CD8-positive, alpha-beta memory T cell (primary cell): ENCODE measurements around the gene PCBD1. TPM values are rescaled to one million over a fixed set of nuclear protein-coding genes. Genes with fewer than 3 reads are reported as not detected.
A peak's percentile ranks its signal among the peaks of the same experiment; 100 is the strongest.

Experiments used
- CTCF ChIA-PET: fragments of 350-600 bp; sonication (Branson Sonifier 250); formaldehyde crosslinking; loops from one replicate; lab custom pipeline; 2021; ENCODE audit warnings: antibody characterized with exemption; lab: Charles Lee
- POLR2A ChIA-PET: fragments of 350-600 bp; sonication (Branson Sonifier 250); formaldehyde crosslinking; loops from one replicate; lab custom pipeline; 2021; ENCODE audit warnings: antibody characterized with exemption; lab: Charles Lee
- DNase-seq, 5 donors: peaks; one replicate each; pipeline versions ENCODE4 v3.0.0 to v3.0.0-alpha.2; 2020 to 2022; ENCODE audit warnings: mixed read lengths in 1 of 5
- H3K27ac ChIP-seq: one replicate; pipeline ENCODE4 v1.7.0; 2013; ENCODE audit warnings: low read depth, mild to moderate bottlenecking, low read length, moderate library complexity
- H3K27me3 ChIP-seq: 2 replicates; pipeline ENCODE4 v1.7.0; 2013; ENCODE audit warnings: low read length, mild to moderate bottlenecking; ENCODE audit not compliant: insufficient read depth, poor library complexity, severe bottlenecking
- H3K36me3 ChIP-seq: 2 replicates; pipeline ENCODE4 v1.7.0; 2013; ENCODE audit warnings: mild to moderate bottlenecking, low read length, moderate library complexity; ENCODE audit not compliant: insufficient read depth
- H3K4me1 ChIP-seq: 2 replicates; pipeline ENCODE4 v1.7.0; 2013; ENCODE audit warnings: mild to moderate bottlenecking, low read length, moderate library complexity; ENCODE audit not compliant: insufficient read depth
- H3K4me3 ChIP-seq: 2 replicates; pipeline ENCODE4 v1.7.0; 2013; ENCODE audit warnings: mild to moderate bottlenecking, low read length
- H3K9me3 ChIP-seq: 2 replicates; pipeline ENCODE4 v1.7.0; 2013; ENCODE audit warnings: mild to moderate bottlenecking, low read length
- H3K27ac Mint-ChIP-seq, 8 donors: one replicate each; pipeline ENCODE4 v1.8.0; 2020 to 2021; ENCODE audit warnings: mixed read lengths in 8 of 8, mild to moderate bottlenecking in 6 of 8, inconsistent platforms in 3 of 8, moderate library complexity in 3 of 8
- H3K27me3 Mint-ChIP-seq, 2 donors: one replicate each; pipeline ENCODE4 v1.8.0; 2020 to 2021; ENCODE audit warnings: mixed read lengths in 2 of 2, mild to moderate bottlenecking in 1 of 2, moderate library complexity in 1 of 2
- H3K36me3 Mint-ChIP-seq, 3 donors: one replicate each; pipeline ENCODE4 v1.8.0; 2020 to 2021; ENCODE audit warnings: mixed read lengths in 3 of 3, inconsistent platforms in 1 of 3, mild to moderate bottlenecking in 1 of 3
- H3K4me1 Mint-ChIP-seq, 3 donors: one replicate each; pipeline ENCODE4 v1.8.0; 2020 to 2021; ENCODE audit warnings: mixed read lengths in 3 of 3, inconsistent platforms in 1 of 3, mild to moderate bottlenecking in 1 of 3
- H3K4me3 Mint-ChIP-seq, 7 donors: one replicate each; pipeline ENCODE4 v1.8.0; 2020 to 2021; ENCODE audit warnings: mixed read lengths in 7 of 7, mild to moderate bottlenecking in 6 of 7, moderate library complexity in 4 of 7, inconsistent platforms in 2 of 7
- H3K9me3 Mint-ChIP-seq, 5 donors: one replicate each; pipeline ENCODE4 v1.8.0; 2020 to 2022; ENCODE audit warnings: mixed read lengths in 5 of 5, mild to moderate bottlenecking in 3 of 5, moderate library complexity in 2 of 5, inconsistent platforms in 1 of 5
- polyA plus RNA-seq: library from polyadenylated mRNA; unstranded; fragments of 300-500 nt; fragmentation: Illumina TruSeq; gene quantifications from one replicate; pipeline ENCODE4 v1.2.3, GENCODE V29; 2021
- total RNA-seq, 2 experiments: library from RNA; stranded (reverse); gene quantifications; one replicate each; pipeline ENCODE4 v1.2.3, GENCODE V29; 2021

Gene PCBD1
- total and polyA plus RNA-seq, 3 experiments from 2014 or later = 29.1 to 55.3 (median 53.9) TPM

DNA sequence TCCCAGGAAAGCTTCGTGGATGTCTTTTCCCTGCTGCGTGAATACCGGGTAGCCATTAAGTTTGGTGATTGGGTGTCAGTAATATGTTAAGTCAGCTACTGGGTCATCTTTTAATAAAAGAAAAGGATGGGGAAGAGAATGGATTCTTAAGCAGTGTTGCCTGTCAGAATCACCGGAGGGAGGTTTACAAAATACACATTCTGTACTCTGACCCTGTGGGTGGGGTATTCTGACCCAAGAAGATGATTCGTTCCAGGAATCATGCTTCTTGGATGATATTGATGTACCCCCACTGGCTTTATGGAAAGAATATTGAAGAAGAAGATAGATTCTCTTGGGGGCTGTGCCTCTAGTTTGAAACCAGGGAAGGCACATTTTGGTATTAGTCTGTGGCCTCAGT is 54.3 kb downstream of the PCBD1 start:
- no peak overlapping the region for H3K27ac Mint-ChIP-seq
- POLR2A ChIA-PET = no interaction called here
- Histone ChIP-seq H3K4me3 (no peak overlapping the region), H3K27me3 (no peaks in the 10 kb centered on the region), H3K9me3 (no peaks in the 10 kb centered on the region), H3K4me1 (no peaks in the 10 kb centered on the region), H3K27ac (no peak overlapping the region), H3K36me3 (no peaks in the 10 kb centered on the region)
- H3K4me3 Mint-ChIP-seq = no peak overlapping the region
- CTCF ChIA-PET = no interaction called here
- H3K36me3 Mint-ChIP-seq = peaks cover 21 to 64% (median 30%) of the 10 kb centered on the region in 3 donors
- peaks cover 22 to 48% (median 32%) of the 10 kb centered on the region in 3 donors for H3K4me1 Mint-ChIP-seq
- peaks cover 0 to 5% (median 2%) of the 10 kb centered on the region in 5 donors for H3K9me3 Mint-ChIP-seq
- no peak for DNase-seq
- H3K27me3 Mint-ChIP-seq = no peaks in the 10 kb centered on the region

DNA sequence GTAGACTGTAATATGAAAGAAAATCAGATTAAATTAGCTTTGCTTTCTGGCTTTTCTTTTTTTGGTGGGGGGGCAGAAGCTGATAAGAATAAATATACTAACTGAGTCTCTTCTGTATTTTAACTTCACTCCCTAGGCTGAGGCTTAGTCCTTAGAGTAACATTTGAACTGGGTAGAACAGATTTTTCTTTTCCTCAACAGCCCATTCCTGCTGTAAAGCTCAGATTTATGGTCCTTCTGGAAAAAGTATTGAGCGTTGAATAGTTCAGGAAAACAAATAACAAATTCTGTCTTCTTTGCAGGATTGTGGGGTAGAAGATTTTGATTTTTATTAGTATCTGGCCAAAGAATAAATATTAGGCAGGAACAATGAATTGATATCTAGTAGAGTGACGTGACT is 54.8 kb downstream of the PCBD1 start:
- Mint-ChIP-seq H3K27me3 (no peaks in the 10 kb centered on the region), H3K36me3 (peaks cover 21 to 67% (median 30%) of the 10 kb centered on the region in 3 donors), H3K4me3 (no peak overlapping the region), H3K9me3 (peaks cover 0 to 5% (median 2%) of the 10 kb centered on the region in 5 donors), H3K4me1 (peaks cover 22 to 48% (median 32%) of the 10 kb centered on the region in 3 donors), H3K27ac (peak overlapping the region in 1 of 8 donors; percentile 23)
- no peak for DNase-seq
- ChIA-PET POLR2A (no interaction called here), CTCF (interaction anchor here (1.4 kb wide), 1 partner anchor 21 kb away, joined by 3 read pairs; no protein-coding TSS in a partner anchor)
- Histone ChIP-seq H3K4me3 (no peak overlapping the region), H3K9me3 (no peaks in the 10 kb centered on the region), H3K27ac (no peak overlapping the region), H3K36me3 (no peaks in the 10 kb centered on the region), H3K27me3 (no peaks in the 10 kb centered on the region), H3K4me1 (no peaks in the 10 kb centered on the region)

Other genes starting within 250 kb of the PCBD1 start
- gene ADAMTS14, start 216.1 kb downstream of the PCBD1 start, total RNA-seq = not detected
- 0.06 TPM for gene ADAMTS14, start 216.1 kb downstream of the PCBD1 start, polyA plus RNA-seq
- gene TBATA, start 103.2 kb downstream of the PCBD1 start, total RNA-seq = not detected
- not detected for gene TBATA, start 103.2 kb downstream of the PCBD1 start, polyA plus RNA-seq
- 10 to 100 TPM; 64.3 to 64.4 TPM for gene SGPL1, start 72.6 kb downstream of the PCBD1 start, total RNA-seq
- 17.8 TPM for gene SGPL1, start 72.6 kb downstream of the PCBD1 start, polyA plus RNA-seq